ENCODE results near the gene MRPS12. TPM values are rescaled to one million over a fixed set of nuclear protein-coding genes. Genes with fewer than 3 reads are reported as not detected.
"Not testable (repeated sequence)": the region's sequence is repeated elsewhere in the genome, so short reads cannot be mapped to it uniquely, and the experiment has no call there.

MRPS12 gene
- total RNA-seq, 1 donor from 2014 or later, result 95.3 TPM

- no peaks in the 10 kb centered on the region for H3K9me3 Mint-ChIP-seq
- H3K4me3 Mint-ChIP-seq (ENCODE audit: low read depth), result peak overlapping the region; percentile 37
- intact Hi-C loops (cut with micrococcal nuclease), result no loop called here
These were observed 19.0 kb downstream of the MRPS12 start for GRCh38 chr19:38949580-38950367.

GRCh38 chr19:38951187-38951586 lies 20.4 kb downstream of the MRPS12 start:
- H3K4me1 Mint-ChIP-seq (ENCODE audit: low read depth), result peaks cover 11% of the 10 kb centered on the region
- intact Hi-C loops (cut with micrococcal nuclease), result no loop called here
- peak overlapping the region; percentile 32 for H3K4me3 Mint-ChIP-seq (ENCODE audit: low read depth)
- no peak for DNase-seq (ENCODE audit: low spot score)
- no peaks in the 10 kb centered on the region for H3K9me3 Mint-ChIP-seq
- H3K27ac Mint-ChIP-seq, result no peak overlapping the region
- peaks cover 12% of the 10 kb centered on the region for H3K27me3 Mint-ChIP-seq (ENCODE audit: low read depth)
- no peaks in the 10 kb centered on the region for H3K36me3 Mint-ChIP-seq (ENCODE audit: low read depth)

More at GRCh38 chr19:38949580-38950367, 19.0 kb downstream of the MRPS12 start:
- no peak overlapping the region for H3K27ac Mint-ChIP-seq
- H3K36me3 Mint-ChIP-seq (ENCODE audit: low read depth), result no peaks in the 10 kb centered on the region
- peaks cover 12% of the 10 kb centered on the region for H3K27me3 Mint-ChIP-seq (ENCODE audit: low read depth)
- peaks cover 11% of the 10 kb centered on the region for H3K4me1 Mint-ChIP-seq (ENCODE audit: low read depth)
- peak; percentile 79 for DNase-seq (ENCODE audit: low spot score)

- H3K36me3 Mint-ChIP-seq (ENCODE audit: low read depth), result no peaks in the 10 kb centered on the region
- H3K27ac Mint-ChIP-seq, result no peak overlapping the region
- H3K4me1 Mint-ChIP-seq (ENCODE audit: low read depth), result peaks cover 11% of the 10 kb centered on the region
- no peak overlapping the region for H3K4me3 Mint-ChIP-seq (ENCODE audit: low read depth)
- DNase-seq (ENCODE audit: low spot score), result peak; percentile 40
- intact Hi-C loops (cut with micrococcal nuclease), result no loop called here
- peaks cover 12% of the 10 kb centered on the region for H3K27me3 Mint-ChIP-seq (ENCODE audit: low read depth)
- H3K9me3 Mint-ChIP-seq, result no peaks in the 10 kb centered on the region
These were observed 21.8 kb downstream of the MRPS12 start for GRCh38 chr19:38952395-38953165.

- DNase-seq (ENCODE audit: low spot score), result no peak
- Mint-ChIP-seq H3K4me1 (ENCODE audit: low read depth) (peaks cover 11% of the 10 kb centered on the region), H3K4me3 (ENCODE audit: low read depth) (no peak overlapping the region), H3K27ac (no peak overlapping the region), H3K27me3 (ENCODE audit: low read depth) (peaks cover 12% of the 10 kb centered on the region), H3K36me3 (ENCODE audit: low read depth) (no peaks in the 10 kb centered on the region), H3K9me3 (no peaks in the 10 kb centered on the region)
- intact Hi-C loops (cut with micrococcal nuclease), result no loop called here
These were observed 22.9 kb downstream of the MRPS12 start for GRCh38 chr19:38953677-38954076.

- peaks cover 8% of the 10 kb centered on the region for H3K27me3 Mint-ChIP-seq (ENCODE audit: low read depth)
- no peak overlapping the region for H3K4me3 Mint-ChIP-seq (ENCODE audit: low read depth)
- peaks cover 6% of the 10 kb centered on the region for H3K4me1 Mint-ChIP-seq (ENCODE audit: low read depth)
- H3K36me3 Mint-ChIP-seq (ENCODE audit: low read depth), result no peaks in the 10 kb centered on the region
- intact Hi-C loops (cut with micrococcal nuclease), result no loop called here
- DNase-seq (ENCODE audit: low spot score), result no peak
- no peak overlapping the region for H3K27ac Mint-ChIP-seq
- no peaks in the 10 kb centered on the region for H3K9me3 Mint-ChIP-seq
These were observed 25.5 kb downstream of the MRPS12 start for GRCh38 chr19:38956264-38956663.

- no peaks in the 10 kb centered on the region for H3K9me3 Mint-ChIP-seq
- no peak overlapping the region for H3K27ac Mint-ChIP-seq
- intact Hi-C loops (cut with micrococcal nuclease), result no loop called here
- H3K36me3 Mint-ChIP-seq (ENCODE audit: low read depth), result no peaks in the 10 kb centered on the region
- H3K4me1 Mint-ChIP-seq (ENCODE audit: low read depth), result peaks cover 3% of the 10 kb centered on the region
- DNase-seq (ENCODE audit: low spot score), result no peak
- no peaks in the 10 kb centered on the region for H3K27me3 Mint-ChIP-seq (ENCODE audit: low read depth)
- no peak overlapping the region for H3K4me3 Mint-ChIP-seq (ENCODE audit: low read depth)
These were observed 27.6 kb downstream of the MRPS12 start for GRCh38 chr19:38958301-38958700.

- DNase-seq (ENCODE audit: low spot score), result no peak
- no peaks in the 10 kb centered on the region for H3K9me3 Mint-ChIP-seq
- H3K27me3 Mint-ChIP-seq (ENCODE audit: low read depth), result peaks cover 1% of the 10 kb centered on the region
- H3K27ac Mint-ChIP-seq, result no peak overlapping the region
- H3K4me3 Mint-ChIP-seq (ENCODE audit: low read depth), result no peak overlapping the region
- intact Hi-C loops (cut with micrococcal nuclease), result no loop called here
- peaks cover 3% of the 10 kb centered on the region for H3K4me1 Mint-ChIP-seq (ENCODE audit: low read depth)
- no peaks in the 10 kb centered on the region for H3K36me3 Mint-ChIP-seq (ENCODE audit: low read depth)
These were observed 28.9 kb downstream of the MRPS12 start for GRCh38 chr19:38959618-38960017.

- Mint-ChIP-seq H3K27me3 (ENCODE audit: low read depth) (peaks cover 8% of the 10 kb centered on the region), H3K9me3 (no peaks in the 10 kb centered on the region), H3K36me3 (ENCODE audit: low read depth) (no peaks in the 10 kb centered on the region), H3K27ac (no peak overlapping the region), H3K4me1 (ENCODE audit: low read depth) (peaks cover 3% of the 10 kb centered on the region), H3K4me3 (ENCODE audit: low read depth) (no peak overlapping the region)
- intact Hi-C loops (cut with micrococcal nuclease), result no loop called here
- DNase-seq (ENCODE audit: low spot score), result no peak
These were observed 34.0 kb downstream of the MRPS12 start for GRCh38 chr19:38964738-38965137.

- H3K27me3 Mint-ChIP-seq (ENCODE audit: low read depth); H3K36me3 Mint-ChIP-seq (ENCODE audit: low read depth); intact Hi-C loops (cut with micrococcal nuclease); H3K4me1 Mint-ChIP-seq (ENCODE audit: low read depth); DNase-seq (ENCODE audit: low spot score); H3K4me3 Mint-ChIP-seq (ENCODE audit: low read depth); H3K9me3 Mint-ChIP-seq; H3K27ac Mint-ChIP-seq: not testable (repeated sequence)
These were observed 35.4 kb downstream of the MRPS12 start for GRCh38 chr19:38966149-38966548.

GRCh38 chr19:38970664-38971532 lies 40.2 kb downstream of the MRPS12 start:
- Mint-ChIP-seq H3K36me3 (ENCODE audit: low read depth) (no peaks in the 10 kb centered on the region), H3K4me3 (ENCODE audit: low read depth) (no peak overlapping the region), H3K4me1 (ENCODE audit: low read depth) (peaks cover 6% of the 10 kb centered on the region), H3K9me3 (no peaks in the 10 kb centered on the region), H3K27ac (no peak overlapping the region), H3K27me3 (ENCODE audit: low read depth) (peaks cover 17% of the 10 kb centered on the region)
- intact Hi-C loops (cut with micrococcal nuclease), result loop anchor here (10.0 kb wide), 1 partner anchor 64 kb away; the partner anchor contains the start of gene FBXO27
- DNase-seq (ENCODE audit: low spot score), result no peak

GRCh38 chr19:38971672-38972071 lies 40.9 kb downstream of the MRPS12 start:
- no peaks in the 10 kb centered on the region for H3K36me3 Mint-ChIP-seq (ENCODE audit: low read depth)
- H3K27ac Mint-ChIP-seq, result no peak overlapping the region
- H3K4me3 Mint-ChIP-seq (ENCODE audit: low read depth), result no peak overlapping the region
- no peak for DNase-seq (ENCODE audit: low spot score)
- intact Hi-C loops (cut with micrococcal nuclease), result loop anchor here (10.0 kb wide), 1 partner anchor 63 kb away; the partner anchor contains the start of gene FBXO27
- no peaks in the 10 kb centered on the region for H3K9me3 Mint-ChIP-seq
- H3K4me1 Mint-ChIP-seq (ENCODE audit: low read depth), result peaks cover 13% of the 10 kb centered on the region
- H3K27me3 Mint-ChIP-seq (ENCODE audit: low read depth), result peaks cover 25% of the 10 kb centered on the region

GRCh38 chr19:38974624-38975213 lies 44.0 kb downstream of the MRPS12 start:
- peaks cover 23% of the 10 kb centered on the region for H3K27me3 Mint-ChIP-seq (ENCODE audit: low read depth)
- no peak overlapping the region for H3K27ac Mint-ChIP-seq
- H3K36me3 Mint-ChIP-seq (ENCODE audit: low read depth), result no peaks in the 10 kb centered on the region
- no peak for DNase-seq (ENCODE audit: low spot score)
- intact Hi-C loops (cut with micrococcal nuclease), result loop anchor here (10.0 kb wide), 1 partner anchor 60 kb away; the partner anchor contains the start of gene FBXO27
- peaks cover under 1% of the 10 kb centered on the region for H3K9me3 Mint-ChIP-seq
- H3K4me3 Mint-ChIP-seq (ENCODE audit: low read depth), result no peak overlapping the region
- H3K4me1 Mint-ChIP-seq (ENCODE audit: low read depth), result peaks cover 27% of the 10 kb centered on the region

All from activated T-helper 2 cell treated with anti-CD3 and anti-CD28 coated beads, Interferon-gamma antibody, Interleukin-2, Interleukin-4, amounts not matched to agents 10 μg/mL and 5 μg/mL and 100 μg/mL, durations not matched to agents 14 hours and 24 hours and 36 hours (primary cell).